Right lobe of liver (tissue), 4 donors: ENCODE measurements around the gene SLC22A4.

Experiments used
- POLR2A ChIP-seq: fragments of 450-650 bp; IDR thresholded peaks from one replicate; pipeline ENCODE4 v1.6.1; 2017; ENCODE audit warnings: antibody characterized with exemption, mild to moderate bottlenecking
- TF ChIP-seq, protein P1 (sequence below), 4 donors: fragments of 200-600 bp in 3 of 4; fragments of 450-650 bp in 1 of 4; IDR thresholded peaks; one replicate each; pipeline versions ENCODE4 v1.5.1 to v1.8.0; 2016 to 2022; ENCODE audit warnings: antibody characterized with exemption in 4 of 4, mild to moderate bottlenecking in 2 of 4
- donor health status: DM: no; HTN: no; CAD: no.
- donor health status: DM: no; HTN: no; CAD: no.
- donor health status: DM: no; HTN: yes; CAD: no.

DNA sequence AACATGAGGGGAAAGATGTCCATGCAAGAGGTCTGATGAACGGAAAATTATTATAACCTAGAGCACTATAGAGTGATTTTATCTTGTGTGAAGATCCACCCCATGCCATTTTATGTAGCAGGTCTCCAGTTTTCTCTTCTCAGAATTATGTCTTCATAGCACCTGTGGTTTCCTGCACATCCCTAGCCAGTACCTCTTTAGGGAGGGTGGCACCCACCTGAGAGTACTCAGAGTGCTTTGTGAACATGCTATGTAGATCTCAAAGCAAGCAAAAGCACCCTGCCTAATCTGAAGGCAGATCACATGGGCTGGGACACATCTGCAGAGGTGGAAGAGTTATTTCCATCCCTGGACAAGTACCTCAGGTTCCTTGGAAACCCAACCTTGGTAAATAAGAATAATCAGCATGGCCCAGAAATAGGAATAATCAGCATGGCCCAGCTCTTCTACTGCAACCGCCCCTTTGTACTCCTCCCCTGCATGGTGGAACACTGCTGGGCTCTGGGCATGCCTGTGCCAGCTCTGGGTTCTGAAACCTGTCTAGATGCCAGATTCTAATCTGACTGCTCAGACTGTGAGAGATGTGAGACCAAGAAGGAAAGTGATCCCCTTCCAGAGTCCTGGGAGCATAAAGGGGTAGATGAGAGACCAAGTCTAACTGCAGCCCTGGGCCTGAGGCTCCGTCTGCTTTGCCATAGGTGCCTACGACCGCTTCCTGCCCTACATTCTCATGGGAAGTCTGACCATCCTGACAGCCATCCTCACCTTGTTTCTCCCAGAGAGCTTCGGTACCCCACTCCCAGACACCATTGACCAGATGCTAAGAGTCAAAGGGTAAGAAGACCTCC is 99.0 kb downstream of the SLC22A4 start:
- TF ChIP-seq POLR2A = no peak
- TF ChIP-seq, protein P1, sequence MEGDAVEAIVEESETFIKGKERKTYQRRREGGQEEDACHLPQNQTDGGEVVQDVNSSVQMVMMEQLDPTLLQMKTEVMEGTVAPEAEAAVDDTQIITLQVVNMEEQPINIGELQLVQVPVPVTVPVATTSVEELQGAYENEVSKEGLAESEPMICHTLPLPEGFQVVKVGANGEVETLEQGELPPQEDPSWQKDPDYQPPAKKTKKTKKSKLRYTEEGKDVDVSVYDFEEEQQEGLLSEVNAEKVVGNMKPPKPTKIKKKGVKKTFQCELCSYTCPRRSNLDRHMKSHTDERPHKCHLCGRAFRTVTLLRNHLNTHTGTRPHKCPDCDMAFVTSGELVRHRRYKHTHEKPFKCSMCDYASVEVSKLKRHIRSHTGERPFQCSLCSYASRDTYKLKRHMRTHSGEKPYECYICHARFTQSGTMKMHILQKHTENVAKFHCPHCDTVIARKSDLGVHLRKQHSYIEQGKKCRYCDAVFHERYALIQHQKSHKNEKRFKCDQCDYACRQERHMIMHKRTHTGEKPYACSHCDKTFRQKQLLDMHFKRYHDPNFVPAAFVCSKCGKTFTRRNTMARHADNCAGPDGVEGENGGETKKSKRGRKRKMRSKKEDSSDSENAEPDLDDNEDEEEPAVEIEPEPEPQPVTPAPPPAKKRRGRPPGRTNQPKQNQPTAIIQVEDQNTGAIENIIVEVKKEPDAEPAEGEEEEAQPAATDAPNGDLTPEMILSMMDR (IDR thresholded peaks at IDR 0.05) = no peak
